Prostate gland (tissue), 2 donors: ENCODE measurements around the gene PTPRU. TPM values are rescaled to one million over a fixed set of nuclear protein-coding genes. Genes with fewer than 3 reads are reported as not detected.

ENCODE experiments used
- DNase-seq: peaks from one replicate; pipeline ENCODE4 v3.0.0-alpha.2; 2019; ENCODE audit warnings: low spot score
- H3K27ac ChIP-seq, 2 donors: fragments of 200-600 bp; sonication (generic); 2 replicates each; pipeline ENCODE4 v1.5.1; 2017 to 2019
- H3K27me3 ChIP-seq: fragments of 200-600 bp; sonication (generic); replicated peaks from 2 replicates; pipeline ENCODE4 v1.5.1; 2019; ENCODE audit not compliant: insufficient read depth
- H3K36me3 ChIP-seq, 2 donors: fragments of 200-600 bp; sonication (generic); 1 replicate in 1 of 2; 2 replicates in 1 of 2; pipeline versions ENCODE4 v1.5.1 to v1.8.1; 2017 to 2019
- H3K4me1 ChIP-seq: fragments of 200-600 bp; sonication (generic); replicated peaks from 2 replicates; pipeline ENCODE4 v1.5.1; 2019
- H3K4me3 ChIP-seq, 2 donors: fragments of 200-600 bp; sonication (generic); 2 replicates each; pipeline ENCODE4 v1.5.1; 2017 to 2019
- H3K9me3 ChIP-seq: fragments of 200-600 bp; sonication (generic); 2 replicates; pipeline ENCODE4 v1.5.1; 2017
- POLR2A ChIP-seq: fragments of 450-650 bp; IDR thresholded peaks from one replicate; pipeline ENCODE4 v1.6.1; 2016; ENCODE audit warnings: antibody characterized with exemption, mild to moderate bottlenecking
- POLR2AphosphoS5 ChIP-seq: sonication (generic); formaldehyde crosslinking; IDR thresholded peaks from one replicate; pipeline ENCODE4 v1.6.1; 2017; ENCODE audit warnings: antibody characterized with exemption
- WGBS: methylation state at CpG from one replicate; pipeline ENCODE4 v1.1.5; 2018; 5-methylcytosine and 5-hydroxymethylcytosine counted together
- intact Hi-C: fragments of 100-400 bp; cut with DNase I; formaldehyde crosslinking; loops from one replicate; pipeline ENCODE4 v1.14.2; 2022
- total RNA-seq, 2 donors: library from RNA; depleted of rRNA; stranded (reverse); fragments of >200 nt; gene quantifications; one replicate each; pipeline ENCODE4 v1.1.0, GENCODE V29; 2016
- TF ChIP-seq, protein P1 (sequence below), 4 experiments: fragments of 200-600 bp in 2 of 4; fragments of 450-650 bp in 2 of 4; sonication (generic) in 2 of 4; IDR thresholded peaks; 1 replicate in 3 of 4; 2 replicates in 1 of 4; pipeline ENCODE4 v1.5.1; 2016 to 2019; ENCODE audit warnings: antibody characterized with exemption in 4 of 4, mild to moderate bottlenecking in 2 of 4, moderate library complexity in 2 of 4

The PTPRU gene
- total RNA-seq, 2 donors from 2014 or later: 49.9 to 60.5 TPM

DNA sequence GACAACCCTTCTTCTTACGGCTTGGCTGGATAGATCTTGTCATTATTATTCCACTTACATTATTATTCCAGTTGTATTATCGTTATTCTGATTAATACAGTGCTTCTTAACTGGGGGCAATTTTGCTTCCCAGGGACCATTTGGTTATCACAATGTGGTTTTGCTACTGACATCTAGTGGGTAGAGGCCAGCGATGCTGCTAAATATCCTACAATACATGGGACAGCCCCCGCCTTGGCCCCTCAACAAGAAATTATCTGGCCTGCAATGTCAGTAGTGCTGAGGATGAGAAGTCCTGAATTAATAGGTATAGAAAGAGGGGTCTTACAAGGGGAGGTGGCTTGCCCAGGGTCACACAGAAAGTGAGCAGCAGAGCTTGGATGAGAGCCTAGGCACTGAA is 105.6 kb downstream of the PTPRU start:
- WGBS: 71% methylated on average over 4 of the region's 4 CpGs
- intact Hi-C loops: no loop called here

DNA sequence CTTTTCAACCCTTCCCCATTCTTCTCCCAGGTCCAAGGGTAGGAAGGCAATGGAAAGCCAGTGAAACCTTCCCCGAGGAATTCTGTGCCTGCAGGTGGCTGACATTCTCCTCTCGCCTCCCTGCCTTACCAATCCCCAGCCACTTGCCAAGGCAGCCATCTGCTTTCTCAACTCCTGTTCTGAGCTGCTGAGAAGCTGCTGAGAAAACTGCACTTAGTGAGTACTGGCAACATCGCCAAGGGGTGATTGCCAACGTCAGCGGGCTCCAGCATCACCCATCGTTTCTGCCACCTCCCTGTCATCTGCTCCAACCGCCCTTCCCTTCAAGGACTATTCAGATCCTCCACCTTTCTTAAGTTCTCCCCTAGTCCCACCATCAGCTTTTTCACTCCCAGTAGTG is 106.0 kb downstream of the PTPRU start:
- intact Hi-C loops: no loop called here
- Histone ChIP-seq H3K4me1 (no peaks in the 10 kb centered on the region), H3K36me3 (no peaks in the 10 kb centered on the region), H3K4me3 (no peak overlapping the region), H3K9me3 (no peaks in the 10 kb centered on the region), H3K27ac (no peak overlapping the region), H3K27me3 (no peaks in the 10 kb centered on the region)
- 79% methylated on average over 7 of the region's 7 CpGs for WGBS
- TF ChIP-seq POLR2A (no peak), POLR2AphosphoS5 (no peak)
- TF ChIP-seq, protein P1, sequence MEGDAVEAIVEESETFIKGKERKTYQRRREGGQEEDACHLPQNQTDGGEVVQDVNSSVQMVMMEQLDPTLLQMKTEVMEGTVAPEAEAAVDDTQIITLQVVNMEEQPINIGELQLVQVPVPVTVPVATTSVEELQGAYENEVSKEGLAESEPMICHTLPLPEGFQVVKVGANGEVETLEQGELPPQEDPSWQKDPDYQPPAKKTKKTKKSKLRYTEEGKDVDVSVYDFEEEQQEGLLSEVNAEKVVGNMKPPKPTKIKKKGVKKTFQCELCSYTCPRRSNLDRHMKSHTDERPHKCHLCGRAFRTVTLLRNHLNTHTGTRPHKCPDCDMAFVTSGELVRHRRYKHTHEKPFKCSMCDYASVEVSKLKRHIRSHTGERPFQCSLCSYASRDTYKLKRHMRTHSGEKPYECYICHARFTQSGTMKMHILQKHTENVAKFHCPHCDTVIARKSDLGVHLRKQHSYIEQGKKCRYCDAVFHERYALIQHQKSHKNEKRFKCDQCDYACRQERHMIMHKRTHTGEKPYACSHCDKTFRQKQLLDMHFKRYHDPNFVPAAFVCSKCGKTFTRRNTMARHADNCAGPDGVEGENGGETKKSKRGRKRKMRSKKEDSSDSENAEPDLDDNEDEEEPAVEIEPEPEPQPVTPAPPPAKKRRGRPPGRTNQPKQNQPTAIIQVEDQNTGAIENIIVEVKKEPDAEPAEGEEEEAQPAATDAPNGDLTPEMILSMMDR (IDR thresholded peaks at IDR 0.05): no peak
- no peak for DNase-seq

More for the DNA sequence above, 105.6 kb downstream of the PTPRU start:
- Histone ChIP-seq H3K27ac (no peak overlapping the region), H3K4me3 (no peak overlapping the region), H3K36me3 (no peaks in the 10 kb centered on the region), H3K27me3 (no peaks in the 10 kb centered on the region), H3K9me3 (no peaks in the 10 kb centered on the region), H3K4me1 (no peaks in the 10 kb centered on the region)
- no peak for DNase-seq
- TF ChIP-seq POLR2A (no peak), POLR2AphosphoS5 (no peak)
- TF ChIP-seq, protein P1 (IDR thresholded peaks at IDR 0.05): no peak

GRCh38 chr1:29342983-29343382 is 106.7 kb downstream of the PTPRU start:
- no peak for DNase-seq
- H3K27ac ChIP-seq: no peak overlapping the region
- no peaks in the 10 kb centered on the region for H3K36me3 ChIP-seq
- no peaks in the 10 kb centered on the region for H3K9me3 ChIP-seq
- no peak overlapping the region for H3K4me3 ChIP-seq
- TF ChIP-seq, protein P1 (IDR thresholded peaks at IDR 0.05): no peak
- TF ChIP-seq POLR2AphosphoS5 (no peak), POLR2A (no peak)
- 60% methylated on average over 2 of the region's 2 CpGs for WGBS
- H3K27me3 ChIP-seq: no peaks in the 10 kb centered on the region
- intact Hi-C loops: no loop called here
- H3K4me1 ChIP-seq: no peaks in the 10 kb centered on the region

GRCh38 chr1:29343476-29343875 is 107.2 kb downstream of the PTPRU start:
- H3K27ac ChIP-seq: no peak overlapping the region
- no peaks in the 10 kb centered on the region for H3K9me3 ChIP-seq
- H3K4me3 ChIP-seq: no peak overlapping the region
- no peaks in the 10 kb centered on the region for H3K4me1 ChIP-seq
- no peaks in the 10 kb centered on the region for H3K36me3 ChIP-seq
- intact Hi-C loops: no loop called here
- no peaks in the 10 kb centered on the region for H3K27me3 ChIP-seq
- no peak for TF ChIP-seq POLR2A
- TF ChIP-seq POLR2AphosphoS5: no peak
- TF ChIP-seq, protein P1 (IDR thresholded peaks at IDR 0.05): no peak
- DNase-seq: no peak
- 77% methylated on average over 4 of the region's 4 CpGs for WGBS

GRCh38 chr1:29343908-29344307 is 107.6 kb downstream of the PTPRU start:
- intact Hi-C loops: no loop called here
- H3K4me1 ChIP-seq: no peaks in the 10 kb centered on the region
- no peaks in the 10 kb centered on the region for H3K36me3 ChIP-seq
- no peaks in the 10 kb centered on the region for H3K27me3 ChIP-seq
- H3K4me3 ChIP-seq: no peak overlapping the region
- no peak overlapping the region for H3K27ac ChIP-seq
- no peaks in the 10 kb centered on the region for H3K9me3 ChIP-seq
- TF ChIP-seq POLR2AphosphoS5 (no peak), POLR2A (no peak)
- TF ChIP-seq, protein P1 (IDR thresholded peaks at IDR 0.05): no peak
- 77% methylated on average over 10 of the region's 10 CpGs for WGBS
- DNase-seq: no peak
